Neural crest cell (in vitro differentiated cells): ENCODE results near the gene SEMA4A. TPM values are rescaled to one million over a fixed set of nuclear protein-coding genes. Genes with fewer than 3 reads are reported as not detected.
A peak's percentile ranks its signal among the peaks of the same experiment; 100 is the strongest.
"Not testable (repeated sequence)": the region's sequence is repeated elsewhere in the genome, so short reads cannot be mapped to it uniquely, and the experiment has no call there.

Experiments used
- DNase-seq: peaks from one replicate; pipeline ENCODE4 v3.0.0; 2021; ENCODE audit warnings: low read depth, mixed read lengths, low spot score
- H3K27ac Mint-ChIP-seq: one replicate; pipeline ENCODE4 v1.8.0; 2021; ENCODE audit warnings: mild to moderate bottlenecking, mixed read lengths; ENCODE audit not compliant: unreplicated experiment
- H3K27me3 Mint-ChIP-seq: 2 replicates; pipeline ENCODE4 v1.8.0; 2021; ENCODE audit warnings: low read depth, mild to moderate bottlenecking, mixed read lengths
- H3K36me3 Mint-ChIP-seq: 2 replicates; pipeline ENCODE4 v1.8.0; 2021; ENCODE audit warnings: low read depth, mild to moderate bottlenecking, mixed read lengths
- H3K4me1 Mint-ChIP-seq: 2 replicates; pipeline ENCODE4 v1.8.0; 2021; ENCODE audit warnings: mixed read lengths
- H3K4me3 Mint-ChIP-seq: one replicate; pipeline ENCODE4 v1.8.0; 2021; ENCODE audit warnings: mild to moderate bottlenecking, mixed read lengths
- H3K9me3 Mint-ChIP-seq: 2 replicates; pipeline ENCODE4 v1.8.0; 2021; ENCODE audit warnings: mixed read lengths
- CTCF ChIP-seq: fragments of 200-600 bp; sonication (generic); conservative IDR thresholded peaks from 2 replicates; pipeline ENCODE4 v1.5.0; 2021; ENCODE audit warnings: antibody characterized with exemption, mild to moderate bottlenecking
- total RNA-seq: library from RNA; stranded (reverse); gene quantifications from 2 replicates; pipeline ENCODE4 v1.2.1, GENCODE V29; 2021

Gene SEMA4A
- total RNA-seq, 1 donor from 2014 or later, result 1.3 TPM

GRCh38 chr1:156114101-156114918 is 39.1 kb upstream of the SEMA4A start, which contains the start of gene LMNA:
Gene LMNA, plus strand, starts transcription at chr1:156114711. Its CDS starts 208 bp downstream, at chr1:156114919.
- DNase-seq, result no peak
- H3K36me3 Mint-ChIP-seq, result no peaks in the 10 kb centered on the region
- H3K27me3 Mint-ChIP-seq, result peaks cover 17% of the 10 kb centered on the region

GRCh38 chr1:156114919-156115513 is 38.4 kb upstream of the SEMA4A start:
- no peaks in the 10 kb centered on the region for H3K9me3 Mint-ChIP-seq
- H3K4me1 Mint-ChIP-seq, result peaks cover 53% of the 10 kb centered on the region
- peak; percentile 18 for DNase-seq
- H3K27ac Mint-ChIP-seq, result peak overlapping the region; percentile 50
- no peaks in the 10 kb centered on the region for H3K36me3 Mint-ChIP-seq
- no peak for TF ChIP-seq CTCF
- peak overlapping the region; percentile 92 for H3K4me3 Mint-ChIP-seq
- H3K27me3 Mint-ChIP-seq, result peaks cover 17% of the 10 kb centered on the region

More at GRCh38 chr1:156114101-156114918, 39.1 kb upstream of the SEMA4A start, which contains the start of gene LMNA:
- H3K27ac Mint-ChIP-seq, result peak within 1 kb of the TSS; percentile 50
- H3K9me3 Mint-ChIP-seq, result no peaks in the 10 kb centered on the region
- TF ChIP-seq CTCF, result no peak
- peak within 1 kb of the TSS; percentile 92 for H3K4me3 Mint-ChIP-seq
- peaks cover 52% of the 10 kb centered on the region for H3K4me1 Mint-ChIP-seq

GRCh38 chr1:156115514-156116374 is 37.6 kb upstream of the SEMA4A start:
- peaks cover 54% of the 10 kb centered on the region for H3K4me1 Mint-ChIP-seq
- no peak for DNase-seq
- no peaks in the 10 kb centered on the region for H3K9me3 Mint-ChIP-seq
- peaks cover 17% of the 10 kb centered on the region for H3K27me3 Mint-ChIP-seq
- peak overlapping the region; percentile 92 for H3K4me3 Mint-ChIP-seq
- TF ChIP-seq CTCF, result no peak
- H3K27ac Mint-ChIP-seq, result peak overlapping the region; percentile 50
- H3K36me3 Mint-ChIP-seq, result no peaks in the 10 kb centered on the region

- peak overlapping the region; percentile 43 for H3K27ac Mint-ChIP-seq
Measured at GRCh38 chr1:156116731-156117130, 36.7 kb upstream of the SEMA4A start.

GRCh38 chr1:156117414-156118176 is 35.8 kb upstream of the SEMA4A start:
- no peak for DNase-seq
- no peaks in the 10 kb centered on the region for H3K9me3 Mint-ChIP-seq

More at GRCh38 chr1:156116731-156117130, 36.7 kb upstream of the SEMA4A start:
- H3K9me3 Mint-ChIP-seq, H3K36me3 Mint-ChIP-seq, DNase-seq: not testable (repeated sequence)
- peak overlapping the region; percentile 92 for H3K4me3 Mint-ChIP-seq
- H3K27me3 Mint-ChIP-seq, result peaks cover 17% of the 10 kb centered on the region
- peaks cover 50% of the 10 kb centered on the region for H3K4me1 Mint-ChIP-seq

More at GRCh38 chr1:156117414-156118176, 35.8 kb upstream of the SEMA4A start:
- no peaks in the 10 kb centered on the region for H3K36me3 Mint-ChIP-seq
- TF ChIP-seq CTCF, result no peak
- peaks cover 17% of the 10 kb centered on the region for H3K27me3 Mint-ChIP-seq
- no peak overlapping the region for H3K27ac Mint-ChIP-seq
- H3K4me1 Mint-ChIP-seq, result peaks cover 48% of the 10 kb centered on the region
- no peak overlapping the region for H3K4me3 Mint-ChIP-seq
